Stimulated activated CD4-positive, alpha-beta T cell treated with anti-CD3 and anti-CD28 coated beads, Interleukin-2, amount 100 ng/mL, for 24 hours (primary cell): ENCODE data around the gene TPBG.
"Not testable (repeated sequence)": the region's sequence is repeated elsewhere in the genome, so short reads cannot be mapped to it uniquely, and the experiment has no call there.

Experiments
- DNase-seq, 2 donors: peaks; one replicate each; pipeline ENCODE4 v3.0.0-alpha.2; 2020

Gene TPBG

DNA sequence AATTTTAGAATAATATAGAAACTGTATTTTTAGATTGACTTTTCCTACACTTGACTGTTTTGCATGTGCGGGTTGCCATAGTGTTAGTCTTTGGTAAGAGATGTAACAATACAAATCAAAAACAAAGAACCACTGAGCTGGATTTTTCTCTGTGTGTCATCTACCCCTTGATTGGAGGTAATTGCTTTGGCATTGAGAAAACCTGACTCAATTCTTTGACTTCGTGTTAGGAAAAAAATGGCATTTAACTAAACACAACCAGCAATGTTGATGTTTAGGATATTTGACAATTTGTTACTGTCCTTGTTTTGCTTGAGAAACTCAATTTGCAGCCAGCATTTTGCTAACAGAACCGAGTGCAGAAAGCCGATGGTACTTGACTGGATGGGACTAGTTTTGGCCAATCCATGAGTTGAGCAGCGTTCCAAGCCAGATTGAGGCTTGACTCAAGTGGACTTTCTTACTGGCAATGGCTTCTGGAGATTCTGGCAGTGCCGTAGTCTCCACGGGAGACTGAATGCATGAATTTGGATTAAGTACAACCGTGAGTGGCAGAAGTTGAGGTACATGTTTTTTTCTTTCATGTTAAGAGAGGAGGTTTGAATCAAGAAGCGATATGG is 17.1 kb downstream of the TPBG start:
- DNase-seq = no peak

DNA sequence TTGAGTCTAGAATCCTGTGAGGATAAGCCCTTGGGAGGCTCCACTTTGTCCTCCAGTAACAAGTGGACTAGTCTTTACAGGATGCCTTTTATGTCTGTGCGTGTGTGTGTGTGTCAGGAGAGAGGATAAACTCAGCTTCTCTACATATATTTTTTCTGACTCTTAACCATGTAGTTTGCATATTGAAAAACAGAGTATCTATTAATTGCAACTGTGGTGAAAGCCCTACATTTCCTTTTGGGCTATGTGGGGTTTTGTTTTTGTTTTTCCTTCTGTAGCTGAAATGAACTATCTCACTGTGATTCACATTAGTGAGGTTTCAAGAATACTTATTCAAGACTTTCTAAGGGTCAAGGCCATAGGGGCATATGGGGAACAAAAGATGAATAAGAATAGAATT is 17.7 kb downstream of the TPBG start:
- DNase-seq = no peak

DNA sequence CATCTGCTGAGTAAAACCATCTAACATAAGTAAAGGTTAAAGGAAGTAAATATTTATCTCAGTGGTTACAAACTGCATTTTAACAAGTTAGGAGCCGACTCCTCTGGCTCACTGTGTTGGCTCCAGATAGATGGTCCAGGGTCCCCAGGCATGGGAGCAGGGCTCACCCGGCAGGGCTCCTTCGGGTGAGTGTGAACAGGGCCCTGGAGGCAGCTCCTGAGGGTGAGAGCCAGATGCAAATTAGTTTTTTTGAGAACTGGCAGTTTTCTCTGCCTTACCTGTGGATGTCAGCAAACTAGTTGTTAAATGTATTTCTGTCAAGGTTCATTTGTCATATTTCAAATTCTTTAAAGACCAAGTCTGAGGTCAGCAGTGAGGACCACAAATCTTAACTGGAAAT is 21.5 kb downstream of the TPBG start:
- DNase-seq = no peak

DNA sequence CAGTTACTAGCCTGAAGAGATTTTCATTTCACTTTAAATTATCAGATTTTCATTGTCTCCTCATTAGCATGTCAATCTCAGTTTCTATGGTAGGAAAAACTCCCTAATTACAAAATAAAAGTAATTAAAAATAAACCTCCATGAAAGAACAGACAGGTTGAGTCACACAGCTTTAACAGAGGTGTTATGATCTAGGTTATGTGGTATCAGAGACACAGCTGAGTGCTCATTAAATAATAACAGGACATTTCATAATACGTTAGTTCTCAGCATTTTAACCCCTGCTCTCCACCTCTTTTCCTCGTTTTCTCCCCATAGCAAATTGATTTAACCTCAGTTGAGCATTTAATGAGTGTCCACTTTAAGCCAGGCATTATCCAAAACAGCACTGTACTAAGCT is 21.9 kb downstream of the TPBG start:
- no peak for DNase-seq

DNA sequence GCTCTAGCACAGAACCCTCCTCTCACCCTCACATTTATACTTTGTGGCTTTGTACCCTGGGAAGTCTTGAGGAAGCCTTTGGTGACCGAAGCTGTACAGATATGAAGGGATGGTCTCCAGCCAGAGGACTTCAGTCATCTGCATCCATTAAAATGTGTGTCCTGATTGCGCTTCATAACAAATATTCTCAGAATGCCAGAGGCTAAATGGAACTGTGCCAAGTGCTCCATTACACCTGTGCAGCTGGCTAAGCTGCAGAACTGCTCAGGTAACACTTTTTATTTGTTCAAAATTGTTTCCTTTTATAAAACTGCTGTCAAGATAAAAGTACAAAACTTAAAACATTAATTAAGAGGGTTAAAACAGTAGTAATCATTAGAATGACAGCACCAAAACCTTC is 22.3 kb downstream of the TPBG start:
- DNase-seq = no peak

DNA sequence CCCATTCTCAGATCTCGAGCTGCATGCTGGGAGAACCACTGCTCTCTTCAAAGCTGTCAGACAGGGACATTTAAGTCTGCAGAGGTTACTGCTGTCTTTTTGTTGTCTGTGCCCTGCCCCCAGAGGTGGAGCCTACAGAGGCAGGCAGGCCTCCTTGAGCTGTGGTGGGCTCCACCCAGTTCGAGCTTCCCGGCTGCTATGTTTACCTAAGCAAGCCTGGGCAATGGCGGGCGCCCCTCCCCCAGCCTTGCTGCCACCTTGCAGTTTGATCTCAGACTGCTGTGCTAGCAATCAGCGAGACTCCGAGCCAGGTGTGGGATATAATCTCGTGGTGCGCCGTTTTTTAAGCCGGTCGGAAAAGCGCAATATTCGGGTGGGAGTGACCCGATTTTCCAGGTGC is 31.2 kb downstream of the TPBG start:
- not testable (repeated sequence) for DNase-seq

DNA sequence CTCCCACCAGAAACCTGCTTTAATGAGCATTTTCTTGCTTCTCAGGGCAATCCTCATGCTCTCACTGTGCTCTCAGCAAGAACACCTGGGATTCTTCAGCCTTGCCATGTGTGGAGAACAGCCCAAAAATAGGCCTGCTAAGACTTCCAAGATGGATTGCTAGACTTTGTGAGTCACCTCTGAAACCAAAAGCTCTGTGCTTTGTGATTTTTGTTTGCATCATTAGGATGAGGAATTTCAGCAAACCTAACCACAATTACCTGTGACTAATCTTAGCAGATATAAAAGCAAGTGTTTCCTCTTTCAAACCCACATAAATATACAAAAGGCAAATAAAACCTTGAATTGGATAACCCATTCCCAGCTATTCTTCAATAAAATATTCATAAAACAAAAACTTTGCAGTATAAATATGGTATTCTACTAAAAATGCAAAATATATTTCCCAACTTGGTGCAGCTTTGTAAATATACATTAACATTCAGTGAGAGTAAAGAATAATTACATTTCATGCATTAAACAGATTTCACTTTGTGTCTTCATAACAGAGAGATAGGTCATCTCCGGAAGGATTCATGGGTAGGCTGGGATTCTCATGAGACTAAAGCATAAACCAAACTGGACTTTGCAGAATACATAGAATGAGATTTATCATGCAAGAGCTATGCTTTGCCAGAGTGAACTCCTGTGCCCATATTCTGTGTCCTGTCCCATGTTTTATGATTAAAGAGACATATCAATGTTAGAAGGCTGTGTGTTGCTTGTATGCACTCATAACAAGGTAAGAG is 33.5 kb downstream of the TPBG start:
- no peak for DNase-seq

DNA sequence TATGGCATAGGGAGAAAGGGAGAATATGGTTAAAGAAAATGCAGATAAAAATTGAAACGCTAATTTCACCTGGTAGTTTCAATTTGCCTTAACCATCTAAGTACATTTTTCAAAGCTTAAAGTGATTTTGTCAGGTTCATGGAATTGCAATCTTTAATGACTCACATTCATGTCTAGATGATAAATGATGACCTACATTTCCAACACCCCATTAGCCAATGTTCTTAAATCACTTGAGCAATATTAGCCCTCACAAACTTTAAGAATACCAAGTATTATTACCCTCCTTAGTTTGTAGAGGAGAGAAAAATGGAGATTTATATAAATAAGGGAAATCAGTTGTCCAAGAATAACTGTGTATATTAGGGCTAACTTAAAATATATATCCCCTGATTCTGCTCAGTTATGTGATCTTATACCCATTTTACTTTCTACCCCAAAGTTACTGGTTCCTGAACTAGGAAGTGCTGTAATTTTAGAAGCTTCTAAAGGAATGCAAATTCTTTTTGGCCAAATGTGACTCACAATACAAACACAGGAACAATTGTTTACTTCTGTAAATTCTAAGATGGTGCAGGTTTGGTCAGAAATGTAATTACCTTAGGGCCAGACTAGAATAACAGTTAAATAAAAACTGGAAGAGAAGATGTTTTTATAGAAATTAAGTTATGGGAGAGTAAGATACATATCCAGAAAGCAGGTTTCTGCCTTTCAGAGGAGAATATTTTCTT is 34.5 kb downstream of the TPBG start:
- DNase-seq = no peak

DNA sequence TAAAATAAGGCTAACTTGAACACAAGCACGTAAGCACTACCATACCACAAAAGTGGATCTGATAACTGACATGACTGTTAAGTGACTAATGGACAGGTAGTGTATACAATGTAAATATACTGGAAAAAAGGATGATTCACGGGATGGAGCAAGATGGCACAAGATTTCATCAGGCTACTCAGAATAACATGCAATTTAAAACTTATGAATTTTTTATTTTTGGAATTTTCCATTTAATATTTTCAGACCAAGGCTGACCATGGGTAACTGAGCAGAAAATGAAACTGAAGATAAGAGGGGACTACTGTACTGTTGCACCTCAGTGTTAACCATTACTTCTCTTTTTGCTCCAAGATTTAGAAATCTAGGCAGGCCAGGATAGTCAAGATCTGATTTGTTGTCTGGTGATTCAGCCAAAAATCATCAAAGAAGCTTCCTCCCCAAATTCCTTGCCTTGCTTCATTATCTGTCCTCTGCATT is 45.4 kb downstream of the TPBG start:
- no peak for DNase-seq

DNA sequence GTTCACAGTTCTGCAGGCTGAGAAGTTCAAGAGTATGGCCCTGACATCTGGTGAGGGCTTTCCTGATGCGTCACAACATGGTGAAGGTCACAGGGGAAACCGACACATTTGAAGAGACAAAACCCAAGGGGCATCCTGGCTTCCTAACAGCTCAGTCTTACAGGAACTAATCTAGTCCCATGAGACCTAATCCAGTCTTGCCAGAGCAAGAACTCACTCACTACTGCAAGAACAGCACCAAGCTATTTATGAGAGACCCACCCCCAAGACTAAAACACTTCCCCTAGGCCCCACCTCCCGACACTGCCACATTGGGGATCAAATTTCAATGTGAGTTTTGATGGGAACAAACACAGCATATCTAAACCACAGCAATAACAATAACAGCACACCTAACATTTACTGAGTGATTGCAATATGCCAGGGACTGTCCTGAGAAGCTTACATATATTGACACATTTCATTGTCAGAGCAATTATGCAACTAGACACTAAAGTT is 46.6 kb downstream of the TPBG start:
- no peak for DNase-seq

DNA sequence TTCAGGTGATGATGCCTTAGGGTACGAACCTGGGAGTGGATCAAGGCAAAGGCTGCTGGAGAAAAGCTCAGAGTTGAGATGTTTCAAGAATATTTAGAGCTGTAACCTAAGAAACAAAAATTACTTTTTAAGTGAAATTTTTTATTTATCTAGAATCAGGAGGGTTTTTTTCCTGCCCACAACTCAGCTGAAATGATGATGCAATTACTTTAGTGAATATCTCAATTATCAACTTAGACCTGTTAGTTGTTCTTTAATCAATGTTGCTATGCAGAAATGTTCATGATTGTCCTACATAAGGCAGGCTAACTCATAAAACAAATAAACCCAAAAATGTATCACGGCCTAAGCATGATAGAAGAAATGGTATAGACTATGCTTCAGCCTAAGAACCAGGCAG is 50.3 kb downstream of the TPBG start:
- DNase-seq = no peak

DNA sequence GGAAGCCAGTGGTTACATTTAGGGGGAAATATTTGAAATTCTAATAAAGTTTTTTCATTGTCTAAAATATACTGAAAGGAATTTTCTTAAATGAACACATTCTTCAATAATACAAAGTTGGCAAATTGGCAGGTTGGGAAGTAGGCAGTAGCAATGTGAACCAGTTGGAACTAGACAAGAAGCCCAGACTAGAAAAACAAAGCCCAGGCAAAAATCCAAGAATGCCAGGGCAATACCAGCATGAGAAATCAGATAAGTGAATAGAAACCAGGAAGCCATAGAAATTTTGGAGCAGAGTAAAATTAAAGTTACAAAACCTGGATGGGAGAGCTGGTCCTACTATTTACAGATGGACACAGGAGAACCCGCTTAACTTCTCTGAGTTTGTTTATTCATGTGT is 52.2 kb downstream of the TPBG start:
- DNase-seq = no peak

DNA sequence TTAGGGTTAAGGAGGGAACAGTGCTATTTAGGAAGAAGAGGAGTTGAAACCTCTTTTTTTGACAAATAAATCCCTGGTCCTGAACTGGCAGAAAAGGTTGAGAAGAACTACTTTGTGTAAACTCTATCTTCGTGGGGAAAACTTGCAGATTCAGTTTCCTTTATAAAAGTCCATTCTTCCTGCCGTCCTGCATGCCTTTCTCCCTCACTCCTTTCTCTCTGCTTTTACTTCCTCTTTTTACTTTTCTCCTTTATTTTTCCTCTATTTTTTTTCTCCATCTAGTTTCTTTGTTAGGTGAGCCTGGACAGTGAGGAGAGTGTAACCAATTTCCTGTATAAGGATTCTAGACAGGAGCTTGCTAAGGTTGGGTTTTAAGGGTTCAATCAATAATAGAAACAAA is 52.7 kb downstream of the TPBG start:
- DNase-seq = no peak
